HepG2 (cell line): Measurements from ENCODE around the gene DLG5. TPM values are rescaled to one million over a fixed set of nuclear protein-coding genes. Genes with fewer than 3 reads are reported as not detected.

ENCODE experiments used
- ATAC-seq: fragments of 200-7000 bp; cut with Tn5 transposase; 3 replicates; pipeline ENCODE4 v1.9.1; 2020; ENCODE audit warnings: mild to moderate bottlenecking, moderate library complexity
- BruUV-seq: library from RNA; stranded (reverse); fragments of 400-500 nt; replicated peaks from 2 replicates; lab custom pipeline; 2021; lab: Mats Ljungman, UMichigan
- CTCF ChIA-PET: fragments of 300-600 bp; formaldehyde crosslinking; extraction: SDS; loops from one replicate; lab custom pipeline; 2021; ENCODE audit warnings: low total read pairs, inconsistent platforms, low intra/inter-chr PET ratio; lab: Yijun Ruan, JAX
- POLR2A ChIA-PET: fragments of 350-600 bp; sonication (Branson Sonifier 250); formaldehyde crosslinking; loops from one replicate; lab custom pipeline; 2020; ENCODE audit warnings: antibody characterized with exemption, inconsistent platforms; lab: Yijun Ruan, JAX
- DNase-seq: peaks from one replicate; pipeline ENCODE4 v3.0.0-alpha.2; 2015; ENCODE audit warnings: low spot score
- FAIRE-seq: peaks from 3 replicates; lab custom pipeline; 2011; peaks lifted over from hg19 to GRCh38; lab: Jason Lieb, UNC
- H2AFZ ChIP-seq: one replicate; pipeline ENCODE4 v1.6.1; 2011; ENCODE audit warnings: low read length, inconsistent platforms
- H3K27ac ChIP-seq: fragments of 300-600 bp; 3 replicates; pipeline ENCODE4 v1.8.0; 2011; ENCODE audit warnings: mixed run types, mild to moderate bottlenecking, mixed read lengths, low read length, inconsistent platforms; ENCODE audit not compliant: insufficient read depth; ENCODE audit errors: extremely low read length
- H3K27me3 ChIP-seq, 2 experiments: fragments of 200-600 bp in 1 of 2; 2 replicates in 1 of 2; 3 replicates in 1 of 2; pipeline versions ENCODE4 v1.6.0 to v1.8.0; 2011; ENCODE audit warnings: low read length in 2 of 2, mild to moderate bottlenecking in 2 of 2, moderate library complexity in 2 of 2, inconsistent platforms in 1 of 2; ENCODE audit not compliant: insufficient read depth in 2 of 2, control insufficient read depth in 1 of 2
- H3K36me3 ChIP-seq, 2 experiments: fragments of 200-600 bp in 1 of 2; replicated peaks in 1 of 2; 2 replicates in 1 of 2; 3 replicates in 1 of 2; pipeline versions ENCODE4 v1.5.1 to v1.8.0; 2011; ENCODE audit warnings: low read length in 2 of 2, inconsistent platforms in 1 of 2; ENCODE audit not compliant: insufficient read depth in 2 of 2, control insufficient read depth in 1 of 2
- H3K4me1 ChIP-seq: 2 replicates; pipeline ENCODE4 v1.5.1; 2012; ENCODE audit warnings: low read length, inconsistent platforms; ENCODE audit not compliant: insufficient read depth
- H3K4me2 ChIP-seq: 2 replicates; pipeline ENCODE4 v1.6.0; 2011; ENCODE audit warnings: low read depth, low read length, inconsistent platforms
- H3K4me3 ChIP-seq, 3 experiments: fragments of 200-600 bp in 1 of 3; sonication (generic), shearing (Covaris generic) in 1 of 3; replicated peaks in 1 of 3; 2 replicates each; pipeline ENCODE4 v1.5.1; 2011 to 2016; ENCODE audit warnings: low read length in 3 of 3, inconsistent platforms in 2 of 3, low read depth in 2 of 3, mild to moderate bottlenecking in 2 of 3, control low read depth in 1 of 3, mixed read lengths in 1 of 3; ENCODE audit not compliant: insufficient read depth in 1 of 3
- H3K79me2 ChIP-seq: one replicate; pipeline ENCODE4 v1.6.1; 2011; ENCODE audit warnings: low read length, inconsistent platforms; ENCODE audit not compliant: insufficient read depth
- H3K9ac ChIP-seq: 2 replicates; pipeline ENCODE4 v1.6.0; 2011; ENCODE audit warnings: mild to moderate bottlenecking, low read depth, low read length, inconsistent platforms; ENCODE audit not compliant: insufficient read depth
- H3K9me3 ChIP-seq: 2 replicates; pipeline ENCODE4 v1.5.1; 2012; ENCODE audit warnings: mild to moderate bottlenecking, low read length
- H4K20me1 ChIP-seq: 2 replicates; pipeline ENCODE4 v1.6.0; 2011; ENCODE audit warnings: inconsistent platforms, mild to moderate bottlenecking, low read length, moderate library complexity; ENCODE audit not compliant: insufficient read depth
- ATF2 ChIP-seq: sonication (generic); formaldehyde crosslinking; IDR thresholded peaks from 2 replicates; pipeline ENCODE4 v1.4.0; 2020; ENCODE audit warnings: missing genetic modification reagents
- GATAD2A ChIP-seq: IDR thresholded peaks from 2 replicates; pipeline ENCODE4 v1.6.1; 2016
- HNF1A ChIP-seq, 2 experiments: sonication (generic) in 1 of 2; formaldehyde crosslinking in 1 of 2; IDR thresholded peaks; 2 replicates each; pipeline versions ENCODE4 v1.4.0 to v1.6.1; 2016 to 2020; ENCODE audit warnings: borderline replicate concordance in 1 of 2, low read depth in 1 of 2, mild to moderate bottlenecking in 1 of 2, missing genetic modification reagents in 1 of 2
- HNF4A ChIP-seq: sonication (generic); formaldehyde crosslinking; IDR thresholded peaks from 2 replicates; pipeline ENCODE4 v1.4.0; 2020; ENCODE audit warnings: missing genetic modification reagents
- RFXAP ChIP-seq: sonication (generic); formaldehyde crosslinking; IDR thresholded peaks from 2 replicates; pipeline ENCODE4 v1.4.0; 2020; ENCODE audit warnings: missing genetic modification reagents, borderline replicate concordance
- THAP11 ChIP-seq: IDR thresholded peaks from 2 replicates; pipeline ENCODE4 v1.6.1; 2016; ENCODE audit warnings: missing biosample characterization, missing genetic modification reagents
- YEATS4 ChIP-seq: sonication (generic); formaldehyde crosslinking; IDR thresholded peaks from 2 replicates; pipeline ENCODE4 v1.4.0; 2020; ENCODE audit warnings: missing genetic modification reagents, borderline replicate concordance
- ZBTB38 ChIP-seq: sonication (generic); formaldehyde crosslinking; IDR thresholded peaks from 2 replicates; pipeline ENCODE4 v1.5.1; 2020; ENCODE audit warnings: mild to moderate bottlenecking, missing genetic modification reagents
- ZBTB8A ChIP-seq: sonication (generic); formaldehyde crosslinking; IDR thresholded peaks from 2 replicates; pipeline ENCODE4 v1.4.0; 2020; ENCODE audit warnings: mild to moderate bottlenecking, low read depth, missing genetic modification reagents, borderline replicate concordance
- ZFP36L2 ChIP-seq: sonication (generic); formaldehyde crosslinking; IDR thresholded peaks from 2 replicates; pipeline ENCODE4 v1.4.0; 2020; ENCODE audit warnings: missing genetic modification reagents
- ZNF205 ChIP-seq: IDR thresholded peaks from 2 replicates; pipeline ENCODE4 v1.6.1; 2018; ENCODE audit warnings: missing biosample characterization, missing genetic modification reagents
- ZNF687 ChIP-seq: sonication (generic); formaldehyde crosslinking; IDR thresholded peaks from 2 replicates; pipeline ENCODE4 v1.5.1; 2020; ENCODE audit warnings: mild to moderate bottlenecking, missing genetic modification reagents, moderate library complexity
- WGBS: methylation state at CpG from one replicate; pipeline ENCODE4 v1.1.6; 2017; ENCODE audit warnings: low lambda C conversion rate; 5-methylcytosine and 5-hydroxymethylcytosine counted together
- in situ Hi-C: cut with HindIII; loops from 2 replicates; pipeline ENCODE4 v1.10.0; 2017; ENCODE audit warnings: low pct_unique_long_range_greater_than_20kb; ENCODE audit not compliant: extremely low pct_ligation_motif_present
- intact Hi-C: fragments of 100-400 bp; cut with micrococcal nuclease; formaldehyde crosslinking; loops from one replicate; pipeline ENCODE4 v1.10.0; 2022; ENCODE audit not compliant: unreplicated experiment
- polyA plus RNA-seq, 8 experiments: library from polyadenylated mRNA; depleted of rRNA in 3 of 8; stranded (reverse) in 7 of 8; unstranded in 1 of 8; fragments of >200 nt; fragmentation: Illumina TruSeq in 4 of 8; extraction: Trizol in 4 of 8; gene quantifications; 2 replicates each; pipeline versions ENCODE4 v1.2.1 to v1.2.3, GENCODE V29; 2011 to 2016; ENCODE audit warnings: low read depth in 4 of 8, missing spikeins in 1 of 8, mixed read lengths in 1 of 8; ENCODE audit not compliant: insufficient read depth in 1 of 8
- total RNA-seq, 5 experiments: library from RNA; depleted of rRNA; stranded (reverse); fragments of >200 nt; fragmentation: Illumina TruSeq; extraction: Trizol; gene quantifications; 2 replicates each; pipeline ENCODE4 v1.2.3, GENCODE V29; 2016; ENCODE audit warnings: low read depth in 1 of 5

DLG5 gene
- total and polyA plus RNA-seq, 2 of the 13 experiments (the other 11 are each of a cell fraction or from before 2014, with no cell fraction given) = 15.5 to 18.2 TPM

GRCh38 chr10:77889277-77889903 lies 37.2 kb downstream of the DLG5 start (continued):
- TF ChIP-seq ZNF687 (CRISPR knock-in tag) = peak; percentile 86
- no peak for TF ChIP-seq ZBTB38 (CRISPR knock-in tag)
- no peak for TF ChIP-seq ZFP36L2 (CRISPR knock-in tag)
- TF ChIP-seq ZBTB8A (CRISPR knock-in tag) = no peak
- peak; percentile 41; the same call in 1 of the 2 replicates for TF ChIP-seq HNF4A (CRISPR knock-in tag)
- TF ChIP-seq RFXAP = no peak

DNA sequence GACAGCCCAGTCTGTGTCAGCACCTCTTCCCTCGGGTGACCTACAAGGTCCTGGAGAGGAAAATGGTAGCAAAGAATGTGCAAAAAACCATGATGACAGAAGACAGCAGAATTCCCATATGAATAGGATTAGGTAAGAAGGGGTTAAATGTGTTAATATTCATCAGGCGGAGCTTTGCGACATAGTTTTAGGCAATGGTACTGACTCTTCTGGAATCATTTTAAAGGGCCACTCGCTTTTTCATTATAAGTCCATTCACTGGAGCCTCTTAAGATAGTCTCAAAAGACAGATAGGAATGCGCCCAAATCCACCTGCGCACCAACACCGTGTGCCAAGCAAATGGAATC lies 38.2 kb downstream of the DLG5 start:
- Histone ChIP-seq H3K27ac (peak overlapping the region; percentile 83), H3K4me1 (peaks cover 85% of the 10 kb centered on the region), H3K4me3 (peak overlapping the region; percentile 44 to 60 (median 49); a peak in 5 of 6 replicates), H4K20me1 (no peaks in the 10 kb centered on the region; the same call in 1 of the 2 replicates), H3K36me3 (no peaks in the 10 kb centered on the region), H3K4me2 (peak overlapping the region; percentile 90), H3K79me2 (peaks cover 41% of the 10 kb centered on the region), H3K9ac (peak overlapping the region; percentile 62), H3K27me3 (no peaks in the 10 kb centered on the region), H2AFZ (no peak overlapping the region), H3K9me3 (no peaks in the 10 kb centered on the region)
- in situ Hi-C loops = loop anchor here (5.0 kb wide), 1 partner anchor 41 kb away; no protein-coding TSS in a partner anchor
- no peak for ATAC-seq
- WGBS = 18% methylated on average over 7 of the region's 7 CpGs
- FAIRE-seq = no peak
- POLR2A ChIA-PET = interaction anchor here (1.0 to 3.4 kb wide), 8 partner anchors 13 to 154 kb away, joined by 3 to 13 read pairs (median 5); no protein-coding TSS in a partner anchor
- intact Hi-C loops = no loop called here
- TSS peak; percentile 88 for BruUV-seq
- DNase-seq = no peak
- CTCF ChIA-PET = no interaction called here
- TF ChIP-seq YEATS4 (CRISPR knock-in tag) (peak; percentile 4; the same call in 1 of the 2 replicates), ZNF205 (CRISPR knock-in tag) (peak; percentile 31), GATAD2A (0 out of 2 replicates have a peak, but pooled peaks have one; percentile 31), HNF1A (IDR thresholded peaks at IDR 0.05; ENCODE audit: low read depth) (no peak), HNF1A (CRISPR knock-in tag; IDR thresholded peaks at IDR 0.05; ENCODE audit: borderline replicate concordance) (peak; percentile 24; the same call in 1 of the 2 replicates), ATF2 (CRISPR knock-in tag) (0 out of 2 replicates have a peak, but pooled peaks have one; percentile 6), THAP11 (CRISPR knock-in tag) (0 out of 2 replicates have a peak, but pooled peaks have one; percentile 8)
